Ishikawa (cell line): ENCODE results near the gene GLRX5.

Experiments
- CEBPB ChIP-seq: IDR thresholded peaks from 2 replicates; pipeline ENCODE4 v1.6.1; 2012
- CREB1 ChIP-seq: IDR thresholded peaks from 2 replicates; pipeline ENCODE4 v1.6.1; 2012; ENCODE audit warnings: low read depth
- EGR1 ChIP-seq: IDR thresholded peaks from 2 replicates; pipeline ENCODE4 v1.6.1; 2012
- EP300 ChIP-seq: IDR thresholded peaks from 2 replicates; pipeline ENCODE4 v1.6.1; 2012; ENCODE audit warnings: borderline replicate concordance
- RAD21 ChIP-seq: IDR thresholded peaks from 2 replicates; pipeline ENCODE4 v1.6.1; 2012; ENCODE audit warnings: low read depth
- TAF1 ChIP-seq: IDR thresholded peaks from 2 replicates; pipeline ENCODE4 v1.6.1; 2012; ENCODE audit warnings: low read depth, mild to moderate bottlenecking
- TEAD4 ChIP-seq: IDR thresholded peaks from 2 replicates; pipeline ENCODE4 v1.6.1; 2012
- YY1 ChIP-seq: IDR thresholded peaks from 2 replicates; pipeline ENCODE4 v1.6.1; 2012; ENCODE audit warnings: low read depth
- ZBTB7A ChIP-seq: IDR thresholded peaks from 2 replicates; pipeline ENCODE4 v1.6.1; 2012; ENCODE audit warnings: low read depth
- TF ChIP-seq, protein P1 (sequence below): IDR thresholded peaks from 2 replicates; pipeline ENCODE4 v1.6.1; 2012
- TF ChIP-seq, protein P2 (sequence below): IDR thresholded peaks from 2 replicates; pipeline ENCODE4 v1.6.1; 2012; ENCODE audit warnings: low read depth, mild to moderate bottlenecking

DNA sequence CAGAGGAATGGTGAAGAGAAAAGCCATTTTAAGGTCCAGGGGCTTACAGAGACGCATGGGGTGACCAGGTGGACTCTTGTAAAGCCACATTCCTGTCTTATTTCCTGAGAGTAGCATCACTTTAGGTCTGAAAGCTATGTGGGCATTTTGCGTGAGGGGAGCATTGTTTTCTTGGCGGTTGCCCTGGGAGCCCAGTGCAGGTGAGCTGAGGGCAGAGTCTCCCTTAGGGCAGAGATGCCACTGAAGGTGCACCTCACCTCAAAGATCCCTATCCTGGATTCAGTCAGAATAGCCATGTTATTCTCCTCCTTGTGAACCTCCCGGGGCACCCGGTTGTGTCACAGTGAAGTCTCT is 12.4 kb downstream of the GLRX5 start:
- TF ChIP-seq, protein P1, sequence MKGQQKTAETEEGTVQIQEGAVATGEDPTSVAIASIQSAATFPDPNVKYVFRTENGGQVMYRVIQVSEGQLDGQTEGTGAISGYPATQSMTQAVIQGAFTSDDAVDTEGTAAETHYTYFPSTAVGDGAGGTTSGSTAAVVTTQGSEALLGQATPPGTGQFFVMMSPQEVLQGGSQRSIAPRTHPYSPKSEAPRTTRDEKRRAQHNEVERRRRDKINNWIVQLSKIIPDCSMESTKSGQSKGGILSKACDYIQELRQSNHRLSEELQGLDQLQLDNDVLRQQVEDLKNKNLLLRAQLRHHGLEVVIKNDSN = no peak
- TF ChIP-seq YY1 (no peak), ZBTB7A (no peak), CREB1 (no peak), CEBPB (no peak), TAF1 (no peak), EP300 (no peak), EGR1 (no peak), TEAD4 (no peak), RAD21 (no peak)
- TF ChIP-seq, protein P2, sequence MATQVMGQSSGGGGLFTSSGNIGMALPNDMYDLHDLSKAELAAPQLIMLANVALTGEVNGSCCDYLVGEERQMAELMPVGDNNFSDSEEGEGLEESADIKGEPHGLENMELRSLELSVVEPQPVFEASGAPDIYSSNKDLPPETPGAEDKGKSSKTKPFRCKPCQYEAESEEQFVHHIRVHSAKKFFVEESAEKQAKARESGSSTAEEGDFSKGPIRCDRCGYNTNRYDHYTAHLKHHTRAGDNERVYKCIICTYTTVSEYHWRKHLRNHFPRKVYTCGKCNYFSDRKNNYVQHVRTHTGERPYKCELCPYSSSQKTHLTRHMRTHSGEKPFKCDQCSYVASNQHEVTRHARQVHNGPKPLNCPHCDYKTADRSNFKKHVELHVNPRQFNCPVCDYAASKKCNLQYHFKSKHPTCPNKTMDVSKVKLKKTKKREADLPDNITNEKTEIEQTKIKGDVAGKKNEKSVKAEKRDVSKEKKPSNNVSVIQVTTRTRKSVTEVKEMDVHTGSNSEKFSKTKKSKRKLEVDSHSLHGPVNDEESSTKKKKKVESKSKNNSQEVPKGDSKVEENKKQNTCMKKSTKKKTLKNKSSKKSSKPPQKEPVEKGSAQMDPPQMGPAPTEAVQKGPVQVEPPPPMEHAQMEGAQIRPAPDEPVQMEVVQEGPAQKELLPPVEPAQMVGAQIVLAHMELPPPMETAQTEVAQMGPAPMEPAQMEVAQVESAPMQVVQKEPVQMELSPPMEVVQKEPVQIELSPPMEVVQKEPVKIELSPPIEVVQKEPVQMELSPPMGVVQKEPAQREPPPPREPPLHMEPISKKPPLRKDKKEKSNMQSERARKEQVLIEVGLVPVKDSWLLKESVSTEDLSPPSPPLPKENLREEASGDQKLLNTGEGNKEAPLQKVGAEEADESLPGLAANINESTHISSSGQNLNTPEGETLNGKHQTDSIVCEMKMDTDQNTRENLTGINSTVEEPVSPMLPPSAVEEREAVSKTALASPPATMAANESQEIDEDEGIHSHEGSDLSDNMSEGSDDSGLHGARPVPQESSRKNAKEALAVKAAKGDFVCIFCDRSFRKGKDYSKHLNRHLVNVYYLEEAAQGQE = no peak
